HCT116 (cell line): ENCODE data around the gene ARL4C. TPM values are rescaled to one million over a fixed set of nuclear protein-coding genes. Genes with fewer than 3 reads are reported as not detected.
A peak's percentile ranks its signal among the peaks of the same experiment; 100 is the strongest.

ENCODE experiments used
- ATAC-seq: fragments of 200-7000 bp; cut with Tn5 transposase; 2 replicates; pipeline ENCODE4 v1.9.1; 2020; ENCODE audit warnings: mild to moderate bottlenecking, moderate library complexity
- BruUV-seq: library from RNA; stranded (reverse); fragments of 400-500 nt; replicated peaks from 2 replicates; lab custom pipeline; 2021; lab: Mats Ljungman, UMichigan
- CTCF ChIA-PET: fragments of 300-600 bp; sonication (Branson Sonifier 250); formaldehyde crosslinking; loops from one replicate; lab custom pipeline; 2021; ENCODE audit warnings: antibody characterized with exemption; lab: Charles Lee
- POLR2A ChIA-PET: fragments of 300-600, 350-600 bp; sonication (Branson Sonifier 250); formaldehyde crosslinking; loops from one replicate; lab custom pipeline; 2021; ENCODE audit warnings: antibody characterized with exemption; lab: Charles Lee
- RAD21 ChIA-PET, 2 experiments: fragments of 300-600 bp; sonication (Branson Sonifier 250); formaldehyde crosslinking; loops; one replicate each; lab custom pipeline; 2023; ENCODE audit warnings: low total read pairs in 2 of 2; ENCODE audit not compliant: uncharacterized antibody in 2 of 2, unreplicated experiment in 2 of 2, low non-redundant PET in 1 of 2; lab: Charles Lee
- DNase-seq: peaks from one replicate; pipeline ENCODE4 v3.0.0-alpha.2; 2010; ENCODE audit warnings: low read depth, low spot score
- H2AFZ ChIP-seq: fragments of 200-600 bp; shearing (Covaris generic), sonication (generic); 2 replicates; pipeline ENCODE4 v1.6.1; 2017; ENCODE audit warnings: low read depth, mixed run types, mixed read lengths, antibody characterized with exemption, low read length; ENCODE audit not compliant: poor library complexity, severe bottlenecking
- H3K27ac ChIP-seq: 2 replicates; pipeline ENCODE4 v1.5.1; 2012; ENCODE audit warnings: low read depth, low read length
- H3K27me3 ChIP-seq: fragments of 200-600 bp; sonication (generic); 2 replicates; pipeline ENCODE4 v1.6.1; 2016; ENCODE audit warnings: mixed run types, low read length, mixed read lengths; ENCODE audit not compliant: insufficient read depth
- H3K36me3 ChIP-seq, 2 experiments: fragments of 200-500 bp in 1 of 2; fragments of 200-600 bp in 1 of 2; sonication (Bioruptor generic) in 1 of 2; sonication (generic) in 1 of 2; 2 replicates each; pipeline versions ENCODE4 v1.5.1 to v1.6.1; 2014 to 2016; ENCODE audit warnings: low read length in 2 of 2, inconsistent platforms in 1 of 2, mixed read lengths in 1 of 2, mixed run types in 1 of 2; ENCODE audit not compliant: insufficient read depth in 2 of 2, control insufficient read depth in 1 of 2
- H3K4me1 ChIP-seq, 2 experiments: fragments of 200-600 bp in 1 of 2; sonication (generic) in 1 of 2; 2 replicates each; pipeline versions ENCODE4 v1.5.1 to v1.6.1; 2012 to 2017; ENCODE audit warnings: low read length in 2 of 2, inconsistent platforms in 1 of 2, mild to moderate bottlenecking in 1 of 2, mixed read lengths in 1 of 2, mixed run types in 1 of 2, moderate library complexity in 1 of 2; ENCODE audit not compliant: insufficient read depth in 2 of 2, control insufficient read depth in 1 of 2
- H3K4me2 ChIP-seq: fragments of 200-600 bp; sonication (generic); 2 replicates; pipeline ENCODE4 v1.6.1; 2017; ENCODE audit warnings: mixed run types, low read length, mixed read lengths
- H3K4me3 ChIP-seq, 2 experiments: fragments of 200-600 bp in 1 of 2; sonication (generic) in 1 of 2; replicated peaks in 1 of 2; 2 replicates each; pipeline ENCODE4 v1.5.1; 2011 to 2016; ENCODE audit warnings: low read length in 2 of 2, control low read depth in 1 of 2, low read depth in 1 of 2, mild to moderate bottlenecking in 1 of 2, mixed read lengths in 1 of 2, mixed run types in 1 of 2
- H3K79me2 ChIP-seq: fragments of 200-600 bp; sonication (generic); 2 replicates; pipeline ENCODE4 v1.6.1; 2017; ENCODE audit warnings: mild to moderate bottlenecking, mixed run types, low read length, moderate library complexity, mixed read lengths; ENCODE audit not compliant: insufficient read depth
- H3K9ac ChIP-seq: fragments of 200-600 bp; sonication (generic); 2 replicates; pipeline ENCODE4 v1.6.1; 2016; ENCODE audit warnings: low read length, mixed read lengths
- H3K9me2 ChIP-seq: fragments of 200-600 bp; sonication (generic), shearing (Covaris generic); 2 replicates; pipeline ENCODE4 v1.6.1; 2017; ENCODE audit warnings: mixed run types, mild to moderate bottlenecking, moderate library complexity; ENCODE audit not compliant: insufficient read depth
- H3K9me3 ChIP-seq, 2 experiments: fragments of 200-500 bp in 1 of 2; fragments of 200-600 bp in 1 of 2; sonication (Bioruptor generic) in 1 of 2; sonication (generic) in 1 of 2; 2 replicates each; pipeline ENCODE4 v1.6.1; 2014 to 2017; ENCODE audit warnings: low read length in 2 of 2, mixed read lengths in 2 of 2, inconsistent platforms in 1 of 2, low read depth in 1 of 2, mild to moderate bottlenecking in 1 of 2, mixed run types in 1 of 2, moderate library complexity in 1 of 2; ENCODE audit not compliant: control insufficient read depth in 1 of 2, insufficient read depth in 1 of 2
- H4K20me1 ChIP-seq: fragments of 200-600 bp; sonication (generic), shearing (Covaris generic); 2 replicates; pipeline ENCODE4 v1.6.1; 2017; ENCODE audit warnings: mixed run types, mild to moderate bottlenecking, moderate library complexity; ENCODE audit not compliant: insufficient read depth
- CTCF ChIP-seq, 3 experiments: fragments of 200-600 bp in 1 of 3; sonication (generic) in 1 of 3; IDR thresholded peaks in 2 of 3; conservative IDR thresholded peaks in 1 of 3; 2 replicates each; pipeline ENCODE4 v1.5.1; 2012 to 2017; ENCODE audit warnings: low read depth in 2 of 3, low read length in 2 of 3, antibody characterized with exemption in 1 of 3, borderline replicate concordance in 1 of 3, control low read depth in 1 of 3, mild to moderate bottlenecking in 1 of 3, mixed read lengths in 1 of 3, mixed run types in 1 of 3, moderate library complexity in 1 of 3; ENCODE audit not compliant: insufficient read depth in 1 of 3
- MAX ChIP-seq: IDR thresholded peaks from 2 replicates; pipeline ENCODE4 v1.6.1; 2012
- POLR2A ChIP-seq: IDR thresholded peaks from 2 replicates; pipeline ENCODE4 v1.7.0; 2011; ENCODE audit warnings: borderline replicate concordance; ENCODE audit not compliant: insufficient read depth, insufficient read length; ENCODE audit errors: extremely low read depth
- RAD21 ChIP-seq: IDR thresholded peaks from 2 replicates; pipeline ENCODE4 v1.6.1; 2012; ENCODE audit warnings: low read depth, mild to moderate bottlenecking
- SP1 ChIP-seq: IDR thresholded peaks from 2 replicates; pipeline ENCODE4 v1.6.1; 2012; ENCODE audit warnings: low read depth
- SRF ChIP-seq: IDR thresholded peaks from 2 replicates; pipeline ENCODE4 v1.6.1; 2012; ENCODE audit warnings: low read depth
- ZBTB33 ChIP-seq: IDR thresholded peaks from 2 replicates; pipeline ENCODE4 v1.6.1; 2011; ENCODE audit warnings: mild to moderate bottlenecking, low read length, moderate library complexity; ENCODE audit not compliant: insufficient replicate concordance; ENCODE audit errors: extremely low read depth
- intact Hi-C: fragments of 100-400 bp; cut with micrococcal nuclease; formaldehyde crosslinking; loops from 2 replicates; pipeline ENCODE4 v1.10.0; 2022
- total RNA-seq: library from RNA; stranded (reverse); gene quantifications from one replicate; pipeline ENCODE4 v1.2.1, GENCODE V29; 2021; ENCODE audit not compliant: unreplicated experiment

Gene ARL4C
- total RNA-seq, 1 experiment from 2014 or later = 4.1 TPM

GRCh38 chr2:234528410-234529148, 31.7 kb upstream of the ARL4C start:
- DNase-seq (no peak), ATAC-seq (peak; percentile 78)
- no peak overlapping the region for H2AFZ ChIP-seq
- H3K9me2 ChIP-seq = no peaks in the 10 kb centered on the region
- no peak overlapping the region for H3K9ac ChIP-seq
- no peaks in the 10 kb centered on the region for H3K27me3 ChIP-seq
- H3K4me1 ChIP-seq = no peaks in the 10 kb centered on the region
- H4K20me1 ChIP-seq = no peaks in the 10 kb centered on the region
- no TSS peak for BruUV-seq
- peaks cover 0 to 7% of the 10 kb centered on the region in 2 experiments; a peak in 2 of 4 replicates for H3K9me3 ChIP-seq
- H3K4me2 ChIP-seq = no peak overlapping the region
- no peaks in the 10 kb centered on the region for H3K79me2 ChIP-seq
- TF ChIP-seq MAX (no peak), RAD21 (peak; percentile 33; the same call in 1 of the 2 replicates), SRF (no peak), SP1 (no peak), CTCF (IDR thresholded peaks at IDR 0.05 in 2 of 3, conservative IDR thresholded peaks at IDR 0.05 in 1 of 3; ENCODE audit: borderline replicate concordance in 1 of 3, insufficient read depth in 1 of 3, low read depth in 2 of 3, low read length in 2 of 3) (peak in 2 of 3 experiments; percentile 3 to 23; a peak in 1 of 6 replicates), POLR2A (no peak), ZBTB33 (no peak)
- intact Hi-C loops = no loop called here
- no peak overlapping the region for H3K27ac ChIP-seq
- no peak overlapping the region for H3K4me3 ChIP-seq
- ChIA-PET POLR2A (no interaction called here), RAD21 (no interaction called here), CTCF (no interaction called here)
- H3K36me3 ChIP-seq = no peaks in the 10 kb centered on the region
